DMS 273 (cell line): ENCODE results near the gene SPAG5.

Experiments used
- DNase-seq: peaks from one replicate; lab custom pipeline; 2025; ENCODE audit not compliant: unreplicated experiment; lab: John Stamatoyannopoulos, UW

Gene SPAG5

DNA sequence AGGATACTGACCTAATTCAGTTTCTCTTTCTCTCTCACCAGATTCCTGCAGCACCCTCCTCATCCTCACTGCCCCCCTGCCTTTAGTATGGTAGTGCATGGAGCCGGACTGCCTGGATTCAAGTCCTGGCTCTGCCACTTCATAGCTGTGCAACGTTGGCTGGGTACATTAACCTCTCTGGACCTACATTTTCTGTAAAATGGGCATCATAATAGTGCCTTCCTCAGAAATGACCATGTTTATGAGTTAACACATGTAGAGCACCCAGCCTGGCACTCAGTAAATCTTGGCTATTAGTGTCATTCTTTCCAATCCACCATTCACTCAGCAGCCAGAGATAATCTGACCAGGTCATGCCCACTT, 53.7 kb downstream of the SPAG5 start:
- no peak for DNase-seq

GRCh38 chr17:28544402-28545140, 54.3 kb downstream of the SPAG5 start:
- no peak for DNase-seq

- no peak for DNase-seq
Measured at GRCh38 chr17:28541439-28541838, 57.4 kb downstream of the SPAG5 start.

DNA sequence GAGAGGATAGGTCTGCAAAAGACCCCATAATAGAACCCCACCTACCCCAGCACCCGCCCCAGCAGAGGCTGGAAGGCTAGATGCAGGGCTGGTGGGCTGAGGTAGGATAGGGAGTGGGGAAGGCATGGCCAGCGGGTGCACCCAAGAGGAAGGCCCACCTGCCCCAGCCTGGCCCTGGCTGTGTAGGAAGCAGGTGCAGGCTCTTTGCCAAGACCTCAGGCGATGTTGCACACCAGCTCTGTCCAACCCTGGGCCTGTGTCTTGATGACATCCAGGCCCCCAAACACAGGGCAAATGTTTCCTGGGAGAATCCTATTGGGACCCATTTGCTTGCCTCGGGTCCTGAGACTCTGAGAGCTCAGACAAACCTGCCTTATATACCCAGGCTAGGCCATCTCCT, 58.6 kb downstream of the SPAG5 start:
- no peak for DNase-seq

- no peak for DNase-seq
Measured at GRCh38 chr17:28538296-28538895, 60.4 kb downstream of the SPAG5 start.

GRCh38 chr17:28537219-28537610, 61.6 kb downstream of the SPAG5 start:
- DNase-seq: no peak

DNA sequence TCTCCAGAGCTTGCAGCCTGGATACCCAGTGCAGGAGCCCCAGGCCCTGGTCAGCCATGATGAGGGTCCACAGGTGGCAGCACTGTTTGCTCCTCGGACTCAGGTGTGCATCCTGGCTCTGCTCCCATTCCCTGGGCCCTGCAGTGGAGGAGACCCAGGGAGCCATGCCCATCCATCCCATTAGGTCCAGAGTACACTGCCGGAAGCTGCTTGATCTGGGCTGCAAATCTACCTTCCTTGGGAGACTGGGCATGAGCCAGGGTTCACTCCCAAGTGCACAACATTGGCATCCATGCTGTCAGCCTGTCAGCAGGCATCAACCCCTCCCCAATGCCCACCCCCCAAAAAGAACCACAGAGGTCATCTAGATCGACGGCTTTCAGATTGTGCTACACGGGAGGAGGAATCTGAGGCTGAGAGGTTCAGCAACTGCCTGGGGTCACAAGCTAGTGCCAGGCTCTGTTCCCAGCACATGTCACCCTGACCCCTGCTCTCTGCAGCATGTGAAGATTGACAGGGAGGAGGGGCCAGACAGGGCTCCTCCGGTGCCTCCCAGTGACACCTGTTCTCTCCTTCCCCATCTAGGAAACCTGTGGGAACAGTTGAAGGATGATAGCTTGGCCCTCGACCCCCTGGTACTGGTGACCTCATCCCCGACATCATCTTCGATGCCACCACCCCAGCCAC, 62.1 kb downstream of the SPAG5 start:
- no peak for DNase-seq

DNA sequence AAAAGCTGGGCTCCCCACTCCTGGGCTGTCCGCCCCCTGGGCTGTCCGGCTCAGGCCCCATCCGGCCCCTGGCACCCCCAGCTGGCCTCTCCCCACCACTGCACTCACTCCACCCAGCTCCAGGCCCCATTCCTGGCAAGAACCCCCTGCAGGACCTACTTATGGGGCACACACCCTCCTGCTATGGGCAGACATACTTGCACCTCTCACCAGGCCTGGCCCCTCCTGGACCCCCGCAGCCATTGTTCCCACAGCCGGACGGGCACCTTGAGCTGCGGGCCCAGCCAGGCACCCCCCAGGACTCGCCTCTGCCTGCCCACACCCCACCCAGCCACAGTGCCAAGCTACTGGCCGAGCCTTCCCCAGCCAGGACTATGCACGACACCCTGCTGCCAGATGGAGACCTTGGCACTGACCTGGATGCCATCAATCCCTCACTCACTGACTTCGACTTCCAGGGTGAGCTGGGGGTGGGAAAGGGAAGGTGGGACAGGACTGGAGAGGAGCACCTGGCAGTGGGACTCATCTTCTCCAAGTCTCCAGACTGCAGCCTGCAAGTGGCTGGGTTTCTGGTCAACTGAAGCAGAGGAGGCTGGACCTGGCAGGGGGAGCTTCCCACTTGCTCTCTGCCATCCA, 64.0 kb downstream of the SPAG5 start:
- DNase-seq: peak; percentile 28

DNA sequence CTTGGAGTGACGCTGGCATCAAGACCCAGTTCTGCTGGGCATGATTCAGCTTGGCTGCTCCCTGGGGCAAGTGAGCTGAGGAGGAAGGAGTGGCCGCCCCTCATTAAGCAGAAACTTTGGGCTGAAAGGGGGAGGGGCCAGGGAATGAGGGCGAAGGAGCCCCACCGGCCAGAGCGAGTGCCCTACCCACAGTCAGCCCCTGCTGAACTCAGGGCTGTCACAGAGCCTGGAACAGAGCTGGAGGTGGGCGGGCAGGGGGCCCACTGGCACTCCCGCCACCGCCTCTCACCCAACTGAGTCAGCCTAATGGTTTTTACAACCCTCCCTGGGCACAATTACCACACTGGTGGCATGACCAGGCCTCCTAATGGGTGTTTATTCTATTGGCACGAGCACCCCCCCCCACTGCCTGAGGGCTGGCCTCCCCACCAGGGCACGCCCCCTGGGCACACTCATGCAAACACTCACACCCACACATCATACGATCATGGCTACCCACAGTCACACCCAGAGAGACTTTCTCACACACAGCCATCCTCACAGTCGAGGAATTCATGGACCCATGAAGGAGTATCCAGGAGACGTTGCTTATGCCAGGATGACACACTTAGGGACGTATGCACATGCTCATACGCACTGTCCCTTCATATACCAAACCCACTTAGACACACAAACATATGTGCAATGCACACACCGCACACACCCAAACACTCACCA, 65.6 kb downstream of the SPAG5 start:
- no peak for DNase-seq

DNA sequence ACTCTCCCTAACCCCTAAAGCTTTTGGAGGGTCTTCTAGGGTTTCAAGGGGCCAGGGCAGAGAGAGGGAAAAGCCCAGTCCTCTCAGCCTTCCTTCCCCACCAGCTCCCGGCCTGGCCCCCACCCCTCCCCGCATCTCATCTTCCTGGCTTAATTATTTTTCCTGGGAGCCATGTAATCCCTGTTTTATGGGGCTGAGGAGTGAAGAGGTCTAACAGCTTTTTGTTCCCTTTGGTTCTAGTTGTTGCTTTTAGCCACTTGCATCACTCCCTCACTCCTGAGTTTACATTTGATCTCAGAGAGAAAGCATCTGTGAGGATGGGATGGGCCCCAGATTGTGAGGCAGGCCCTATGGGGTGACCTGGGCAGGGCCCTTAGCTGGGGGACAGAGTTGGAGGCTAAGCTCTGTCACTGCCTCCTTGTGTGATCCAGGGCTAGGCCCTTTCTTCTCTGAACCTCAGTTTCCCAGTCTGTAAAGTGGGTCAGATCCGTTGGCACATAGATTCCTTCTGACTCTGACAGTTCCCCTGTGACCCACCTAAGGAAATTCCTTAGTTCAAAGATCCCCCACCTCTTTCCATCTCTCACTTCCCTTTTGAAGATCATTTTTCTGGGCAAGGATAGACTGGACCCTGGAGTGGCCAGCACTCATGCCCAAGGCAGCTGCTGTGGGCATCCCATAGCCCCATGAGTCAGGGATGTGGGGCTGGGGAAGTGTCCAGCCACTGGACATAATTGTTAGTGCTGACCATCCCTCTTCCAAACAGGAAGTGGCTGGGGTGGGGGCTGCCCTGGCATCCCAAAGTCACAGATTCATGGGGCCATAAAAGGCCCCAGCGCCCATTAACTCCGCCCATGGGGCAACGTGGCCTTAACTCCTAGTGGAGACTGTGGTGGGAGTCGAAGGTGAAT, 66.5 kb downstream of the SPAG5 start:
- no peak for DNase-seq

DNA sequence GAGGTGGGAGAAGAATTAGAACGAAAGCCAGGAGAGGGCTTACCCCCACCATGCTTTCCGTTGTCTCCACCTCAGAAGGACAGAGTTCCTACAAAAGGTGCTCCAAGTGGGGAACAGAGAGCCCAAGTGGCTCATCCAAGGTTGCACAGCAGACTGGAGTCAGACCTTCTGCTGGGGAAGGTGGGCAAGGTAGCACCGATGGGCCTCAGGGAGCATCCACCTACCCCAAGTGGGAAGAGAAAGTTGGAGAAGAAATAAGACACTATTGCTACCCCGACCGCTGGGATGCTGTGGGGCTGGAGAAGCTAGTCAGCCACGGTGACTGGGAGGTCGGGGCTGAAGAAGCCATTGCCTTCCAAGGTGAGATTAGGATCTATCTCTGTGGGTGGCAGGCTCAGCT, 67.9 kb downstream of the SPAG5 start:
- no peak for DNase-seq

DNA sequence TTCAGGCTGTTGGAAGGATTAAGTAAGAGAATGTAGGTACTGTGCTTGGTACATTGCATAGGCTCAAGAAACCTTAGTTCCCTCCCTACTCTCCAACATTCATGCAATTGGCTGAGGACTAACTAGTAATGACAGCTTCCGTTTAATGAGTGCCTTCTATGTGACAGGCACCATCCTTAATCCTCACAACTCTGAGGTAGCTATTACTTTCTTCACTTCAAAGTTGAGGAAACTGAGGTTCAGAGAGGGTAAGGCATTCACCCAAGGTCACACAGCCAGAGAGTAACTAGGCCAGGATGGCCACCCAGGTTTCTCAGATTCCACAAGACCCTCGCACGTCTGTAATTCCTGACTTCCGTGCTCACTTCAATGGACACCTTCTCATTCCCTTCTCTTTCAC, 68.6 kb downstream of the SPAG5 start:
- DNase-seq: no peak

DNA sequence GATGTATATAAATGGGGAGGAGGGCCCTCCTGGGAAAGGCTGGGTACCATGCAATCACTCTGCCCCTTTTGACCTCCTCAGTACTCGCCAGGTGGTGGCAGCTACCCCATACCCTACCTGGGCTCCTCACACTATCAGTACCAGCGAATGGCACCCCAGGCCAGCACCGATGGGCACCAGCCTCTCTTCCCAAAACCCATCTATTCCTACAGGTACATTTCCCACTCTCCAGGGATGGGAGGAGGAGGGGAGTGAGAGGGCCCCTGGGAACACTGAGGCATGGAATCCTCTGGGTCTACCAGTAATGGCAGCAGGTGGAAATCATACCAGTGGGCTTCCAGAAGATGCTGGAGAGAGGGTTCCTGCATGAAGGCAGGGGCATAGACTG, 69.8 kb downstream of the SPAG5 start:
- no peak for DNase-seq

GRCh38 chr17:28528327-28529012, 70.4 kb downstream of the SPAG5 start:
- no peak for DNase-seq

DNA sequence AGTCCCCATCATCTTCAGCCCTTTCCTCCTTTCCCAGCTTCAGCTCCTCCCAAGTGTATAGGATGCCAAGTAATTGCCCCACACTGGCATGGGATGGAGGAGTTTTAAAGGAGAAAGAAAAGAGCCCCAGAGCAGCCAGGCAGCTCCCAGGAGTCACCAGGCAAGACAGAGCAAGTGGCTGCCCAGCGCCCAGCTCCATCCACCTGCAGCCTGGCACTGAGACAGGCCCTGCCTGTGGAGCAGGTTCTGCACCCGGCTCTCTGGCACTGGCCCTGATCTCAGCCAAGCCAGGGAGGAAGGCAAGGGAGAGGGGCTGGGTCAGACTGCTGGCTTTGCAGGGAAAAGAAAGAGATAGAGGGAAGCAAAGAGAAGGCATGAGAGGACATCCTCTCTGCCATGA, 71.0 kb downstream of the SPAG5 start:
- no peak for DNase-seq
